Cardiac fibroblast (primary cell): Measurements from ENCODE around the gene NLGN1.

Experiments
- DNase-seq, 2 donors: peaks; one replicate each; pipeline versions ENCODE4 v3.0.0 to v3.0.0-alpha.2; 2010; ENCODE audit warnings: low read depth in 2 of 2
- H3K4me3 ChIP-seq, 2 donors: replicated peaks in 1 of 2; 1 replicate in 1 of 2; 2 replicates in 1 of 2; pipeline ENCODE4 v1.5.1; 2011; ENCODE audit warnings: low read depth in 2 of 2, low read length in 2 of 2, mild to moderate bottlenecking in 2 of 2, moderate library complexity in 1 of 2
- TF ChIP-seq, protein P1 (sequence below): IDR thresholded peaks from one replicate; pipeline ENCODE4 v1.5.1; 2011; ENCODE audit warnings: low read depth, mild to moderate bottlenecking, low read length, inconsistent platforms

Gene NLGN1

DNA sequence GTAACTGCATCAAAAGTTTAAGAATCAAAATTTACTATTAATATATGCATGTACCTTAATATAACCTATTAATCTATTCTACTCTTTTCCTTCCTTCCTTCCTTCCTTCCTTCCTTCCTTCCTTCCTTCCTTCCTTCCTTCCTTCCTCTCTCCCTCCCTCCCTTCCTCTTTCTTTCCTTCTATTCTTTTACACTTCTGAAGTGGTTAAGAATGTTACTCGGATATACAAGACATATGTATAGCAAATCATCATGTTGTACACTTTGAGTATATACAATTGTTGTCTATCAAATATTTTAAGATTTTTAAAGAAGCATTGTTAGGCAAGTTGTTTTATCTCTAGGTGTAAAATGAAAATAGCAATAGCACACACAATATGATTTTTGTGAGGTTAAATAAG is 748.5 kb downstream of the NLGN1 start:
- no peak for DNase-seq
- no peak overlapping the region for H3K4me3 ChIP-seq
- TF ChIP-seq, protein P1, sequence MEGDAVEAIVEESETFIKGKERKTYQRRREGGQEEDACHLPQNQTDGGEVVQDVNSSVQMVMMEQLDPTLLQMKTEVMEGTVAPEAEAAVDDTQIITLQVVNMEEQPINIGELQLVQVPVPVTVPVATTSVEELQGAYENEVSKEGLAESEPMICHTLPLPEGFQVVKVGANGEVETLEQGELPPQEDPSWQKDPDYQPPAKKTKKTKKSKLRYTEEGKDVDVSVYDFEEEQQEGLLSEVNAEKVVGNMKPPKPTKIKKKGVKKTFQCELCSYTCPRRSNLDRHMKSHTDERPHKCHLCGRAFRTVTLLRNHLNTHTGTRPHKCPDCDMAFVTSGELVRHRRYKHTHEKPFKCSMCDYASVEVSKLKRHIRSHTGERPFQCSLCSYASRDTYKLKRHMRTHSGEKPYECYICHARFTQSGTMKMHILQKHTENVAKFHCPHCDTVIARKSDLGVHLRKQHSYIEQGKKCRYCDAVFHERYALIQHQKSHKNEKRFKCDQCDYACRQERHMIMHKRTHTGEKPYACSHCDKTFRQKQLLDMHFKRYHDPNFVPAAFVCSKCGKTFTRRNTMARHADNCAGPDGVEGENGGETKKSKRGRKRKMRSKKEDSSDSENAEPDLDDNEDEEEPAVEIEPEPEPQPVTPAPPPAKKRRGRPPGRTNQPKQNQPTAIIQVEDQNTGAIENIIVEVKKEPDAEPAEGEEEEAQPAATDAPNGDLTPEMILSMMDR = no peak

DNA sequence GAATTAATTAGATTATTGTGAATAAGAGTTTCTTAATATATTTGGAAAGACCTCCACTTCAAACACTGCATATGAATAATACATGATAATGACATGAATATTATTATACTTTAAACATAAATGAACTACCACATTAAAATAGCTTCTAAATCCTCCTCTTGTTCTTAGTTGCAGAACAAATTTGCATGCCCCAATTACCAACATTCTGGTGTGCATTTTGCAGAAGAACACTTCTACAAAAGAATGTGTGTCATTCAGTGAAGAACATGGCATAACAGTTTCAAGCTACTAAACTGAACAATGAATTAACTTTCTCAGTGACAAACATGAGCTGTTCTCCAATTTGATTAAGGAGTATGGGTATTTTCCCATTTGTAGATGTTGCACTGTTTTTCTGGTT is 750.3 kb downstream of the NLGN1 start:
- DNase-seq = no peak
- TF ChIP-seq, protein P1 = no peak
- H3K4me3 ChIP-seq = no peak overlapping the region

DNA sequence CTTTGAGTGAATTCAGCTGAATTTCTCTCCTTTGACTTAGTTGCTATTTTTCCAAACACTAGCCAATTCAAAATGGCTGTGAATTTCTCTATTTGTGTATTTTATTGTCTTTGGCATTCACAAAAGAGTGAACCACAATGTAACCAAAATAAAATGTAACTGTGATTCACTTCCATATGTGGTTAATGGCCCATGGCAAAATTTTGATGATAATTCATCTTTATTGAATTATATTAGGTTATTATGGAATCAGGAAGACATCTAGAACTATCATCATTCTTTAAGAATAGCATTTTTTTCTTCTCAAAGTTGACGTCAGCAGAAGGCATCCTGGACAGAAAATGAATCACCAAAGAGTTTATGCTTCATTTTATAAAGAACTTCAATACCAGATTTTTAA is 756.3 kb downstream of the NLGN1 start:
- peak in 1 of 2 donors; percentile 55 for DNase-seq
- H3K4me3 ChIP-seq = no peak overlapping the region
- TF ChIP-seq, protein P1 = no peak

DNA sequence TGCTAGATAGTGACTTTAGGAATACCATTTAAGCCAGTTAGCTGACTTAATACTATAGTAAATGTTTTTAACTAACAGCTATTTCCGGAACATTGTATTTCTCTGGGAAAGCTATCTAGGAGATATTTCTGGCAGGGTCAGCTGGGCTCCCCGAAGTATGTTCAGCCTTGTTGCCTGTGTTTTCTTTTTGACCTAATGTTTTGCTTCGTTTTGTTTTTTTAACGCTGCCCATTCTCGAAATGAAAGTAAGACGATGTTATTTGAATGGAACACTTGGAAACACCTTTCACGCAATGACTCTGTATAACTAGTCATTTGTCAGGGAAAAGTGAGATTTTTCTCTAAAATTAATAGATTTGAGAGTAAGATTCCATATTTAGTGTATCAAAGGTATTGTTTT is 758.7 kb downstream of the NLGN1 start:
- H3K4me3 ChIP-seq = peak overlapping the region in 1 of 2 donors; percentile 11
- TF ChIP-seq, protein P1 = no peak
- peak; percentile 19 to 53 for DNase-seq

DNA sequence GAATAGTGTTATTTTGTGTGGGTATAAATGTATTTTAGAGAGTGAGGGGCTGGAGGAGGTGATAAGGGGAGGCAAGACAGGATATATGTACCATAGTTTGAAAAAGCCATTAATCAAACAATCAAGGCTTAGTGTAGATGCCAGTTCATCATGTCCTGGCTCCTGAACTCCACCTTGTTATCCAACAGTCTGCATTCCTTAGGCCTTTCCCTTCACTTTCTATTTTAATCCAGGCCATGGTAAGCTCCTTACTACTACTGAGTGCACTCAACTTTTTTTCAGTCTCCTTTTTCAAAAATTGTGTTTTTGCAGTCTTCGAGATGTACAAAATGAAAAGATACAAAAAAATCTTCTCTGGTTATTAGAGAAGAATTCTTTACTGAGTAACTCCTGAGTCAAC is 761.1 kb downstream of the NLGN1 start:
- no peak overlapping the region for H3K4me3 ChIP-seq
- TF ChIP-seq, protein P1 = no peak
- DNase-seq = no peak

DNA sequence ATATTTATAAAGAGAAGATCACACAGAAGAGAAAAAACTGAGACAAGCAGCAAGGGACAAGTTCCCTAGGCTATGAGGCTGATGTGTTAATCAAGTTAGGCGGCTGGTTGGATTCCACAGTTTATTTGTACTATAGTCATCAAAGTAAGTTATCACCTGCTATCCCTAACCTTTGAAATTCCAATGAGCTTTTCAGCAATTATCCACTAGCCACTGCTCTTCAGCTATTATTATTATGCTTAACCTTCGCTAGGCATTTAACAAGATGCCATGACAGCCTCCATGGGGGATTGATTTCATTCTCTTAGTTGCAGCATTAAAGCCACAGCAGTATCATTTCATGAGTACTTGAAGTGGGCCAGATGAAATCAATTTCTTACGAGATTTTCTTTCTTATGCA is 762.1 kb downstream of the NLGN1 start:
- TF ChIP-seq, protein P1 = no peak
- no peak for DNase-seq
- no peak overlapping the region for H3K4me3 ChIP-seq

DNA sequence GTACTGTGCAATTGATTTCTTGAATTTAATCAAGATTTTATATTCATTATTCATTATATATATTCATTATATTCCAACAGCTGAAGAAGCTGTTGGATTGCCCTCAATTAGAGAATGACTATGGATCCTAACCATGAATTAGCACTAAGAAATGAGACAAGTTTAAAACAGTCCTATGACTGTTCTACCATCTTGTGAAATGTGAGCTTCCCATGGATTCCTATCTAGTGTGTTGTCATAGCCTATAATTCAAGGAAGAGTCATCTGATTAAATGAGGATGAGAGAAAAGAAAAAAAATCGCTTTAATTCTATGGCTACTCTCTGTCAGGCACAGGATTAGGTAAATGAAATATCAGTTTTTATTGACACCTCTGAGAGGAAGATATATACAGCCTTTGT is 765.0 kb downstream of the NLGN1 start:
- peak in 1 of 2 donors; percentile 40 for DNase-seq
- H3K4me3 ChIP-seq = no peak overlapping the region
- TF ChIP-seq, protein P1 = no peak
